ENCODE measurements around the gene FAM221B.

DNA sequence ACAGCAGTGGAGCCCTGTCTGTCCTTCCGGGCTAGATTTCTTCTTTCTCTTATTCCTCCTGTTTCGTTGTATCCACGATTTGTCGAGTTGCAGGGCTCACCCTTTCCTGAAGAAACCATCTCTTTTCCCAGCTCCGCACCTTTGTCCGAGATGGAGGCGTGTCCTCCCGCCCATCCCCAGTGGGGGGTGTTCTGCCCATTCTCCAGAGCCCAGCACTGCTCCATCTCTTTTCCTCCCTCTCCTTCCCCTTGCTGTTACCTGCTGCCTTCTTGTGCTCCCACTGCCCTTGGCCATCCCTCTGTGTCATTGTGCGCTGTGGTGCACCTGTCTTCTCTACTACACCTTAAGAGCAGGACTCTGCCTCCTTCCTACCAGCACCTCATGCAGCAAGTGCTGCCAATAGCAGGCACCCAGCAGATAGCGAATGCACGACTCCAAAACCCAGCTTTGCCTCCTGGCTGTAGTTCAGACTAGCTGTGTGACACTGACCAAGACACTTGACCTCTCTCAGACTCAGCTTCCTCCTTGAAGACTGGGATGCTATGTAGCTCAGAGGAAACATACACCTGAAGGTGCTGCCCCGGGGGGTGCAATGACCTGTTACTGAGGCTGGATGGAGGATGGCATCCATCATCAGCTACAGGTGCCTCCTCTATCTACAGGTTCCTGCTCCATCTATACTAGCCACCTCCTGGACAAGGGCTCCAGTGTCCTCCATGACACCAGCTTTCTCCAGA lies 32.8 kb upstream of the FAM221B start:
- TF ChIP-seq ZNF274 (IDR thresholded peaks at IDR 0.05; ENCODE audit: low read depth, low read length), result no peak
- no peak for TF ChIP-seq YY1 (IDR thresholded peaks at IDR 0.05; ENCODE audit: insufficient read depth, insufficient read length)

Measured in NT2/D1 (cell line).